MM.1S (cell line): Measurements from ENCODE around the gene PIGU.

Source experiments
- DNase-seq: peaks from one replicate; pipeline ENCODE4 v3.0.0-alpha.2; 2015
- H2AFZ ChIP-seq: fragments of 300-600 bp; sonication (generic); 2 replicates; pipeline ENCODE4 v1.6.0; 2016; ENCODE audit warnings: antibody characterized with exemption, low read length
- H3F3A ChIP-seq: fragments of 300-600 bp; sonication (generic); 2 replicates; pipeline ENCODE4 v1.6.1; 2016; ENCODE audit warnings: mild to moderate bottlenecking, antibody characterized with exemption, low read length, moderate library complexity, mixed read lengths; ENCODE audit not compliant: insufficient read depth
- H3K27ac ChIP-seq: fragments of 300-600 bp; sonication (generic); 2 replicates; pipeline ENCODE4 v1.5.1; 2016; ENCODE audit warnings: mild to moderate bottlenecking, low read length
- H3K27me3 ChIP-seq: fragments of 300-600 bp; sonication (generic); replicated peaks from 2 replicates; pipeline ENCODE4 v1.6.0; 2016; ENCODE audit warnings: low read length; ENCODE audit not compliant: insufficient read depth
- H3K36me3 ChIP-seq: fragments of 300-600 bp; sonication (generic); replicated peaks from 2 replicates; pipeline ENCODE4 v1.6.1; 2016; ENCODE audit warnings: mild to moderate bottlenecking, low read length, mixed read lengths; ENCODE audit not compliant: insufficient read depth
- H3K4me1 ChIP-seq: fragments of 300-600 bp; sonication (generic); 2 replicates; pipeline ENCODE4 v1.6.1; 2016; ENCODE audit warnings: low read length, mixed read lengths
- H3K4me2 ChIP-seq: fragments of 300-600 bp; sonication (generic); 2 replicates; pipeline ENCODE4 v1.6.0; 2016; ENCODE audit warnings: low read depth, low read length
- H3K4me3 ChIP-seq: fragments of 300-600 bp; sonication (generic); 2 replicates; pipeline ENCODE4 v1.5.1; 2016; ENCODE audit warnings: low read length, mixed read lengths
- H3K79me2 ChIP-seq: fragments of 300-600 bp; sonication (generic); 2 replicates; pipeline ENCODE4 v1.6.1; 2016; ENCODE audit warnings: mixed run types, low read length, mixed read lengths
- H3K9ac ChIP-seq: fragments of 300-600 bp; sonication (generic); 2 replicates; pipeline ENCODE4 v1.6.1; 2016; ENCODE audit warnings: low read length, mixed read lengths
- H3K9me2 ChIP-seq: fragments of 300-600 bp; sonication (generic); replicated peaks from 2 replicates; pipeline ENCODE4 v1.6.1; 2016; ENCODE audit warnings: mild to moderate bottlenecking, low read length, mixed read lengths; ENCODE audit not compliant: insufficient read depth
- H3K9me3 ChIP-seq: fragments of 300-600 bp; sonication (generic); replicated peaks from 2 replicates; pipeline ENCODE4 v1.6.1; 2016; ENCODE audit warnings: mild to moderate bottlenecking, low read length, mixed read lengths; ENCODE audit not compliant: insufficient read depth
- H4K20me1 ChIP-seq: fragments of 300-600 bp; sonication (generic); 2 replicates; pipeline ENCODE4 v1.6.1; 2016; ENCODE audit warnings: mild to moderate bottlenecking, low read length, moderate library complexity, mixed read lengths; ENCODE audit not compliant: insufficient read depth
- EZH2 ChIP-seq: fragments of 300-600 bp; sonication (generic); optimal IDR thresholded peaks from 2 replicates; pipeline ENCODE3; 2017; ENCODE audit warnings: low read depth, mild to moderate bottlenecking, antibody characterized with exemption, low read length, mixed read lengths
- EZH2phosphoT487 ChIP-seq: fragments of 300-600 bp; sonication (generic); IDR thresholded peaks from 2 replicates; pipeline ENCODE4 v1.6.1; 2018; ENCODE audit warnings: antibody characterized with exemption, low read length
- TF ChIP-seq, protein P1 (sequence below): fragments of 300-600 bp; sonication (generic); IDR thresholded peaks from 2 replicates; pipeline ENCODE4 v1.5.1; 2016; ENCODE audit warnings: antibody characterized with exemption, low read length, mixed read lengths

PIGU gene

DNA sequence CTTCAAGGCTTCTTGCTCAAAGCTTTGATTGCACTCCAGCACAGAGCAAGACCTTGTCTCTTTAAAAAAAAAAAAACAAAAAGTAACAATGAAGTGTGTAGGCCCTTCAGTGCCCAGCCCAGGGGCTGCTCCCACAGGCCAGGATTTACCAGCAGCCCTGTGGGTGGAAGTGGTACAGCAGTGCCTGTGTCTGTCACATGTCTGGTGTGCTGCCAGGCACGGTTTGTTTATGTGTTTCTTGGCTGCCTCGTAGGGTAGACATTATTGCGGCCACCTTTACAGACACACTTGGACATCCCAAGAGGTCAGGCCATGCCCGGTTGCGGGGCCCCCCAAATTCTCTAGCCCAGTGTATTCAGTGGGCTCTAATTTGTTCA, 148.0 kb downstream of the PIGU start:
- Histone ChIP-seq H3K4me1 (no peaks in the 10 kb centered on the region), H3K9me3 (no peaks in the 10 kb centered on the region), H3F3A (peaks cover 3% of the 10 kb centered on the region; the same call in 1 of the 2 replicates), H3K27me3 (no peaks in the 10 kb centered on the region), H3K36me3 (0 out of 2 replicates have a peak, but pooled peaks cover 11% of the 10 kb centered on the region), H3K9me2 (no peaks in the 10 kb centered on the region), H3K9ac (no peak overlapping the region), H3K79me2 (peaks cover 59% of the 10 kb centered on the region), H3K4me2 (no peak overlapping the region), H4K20me1 (no peaks in the 10 kb centered on the region; the same call in 1 of the 2 replicates), H2AFZ (no peak overlapping the region), H3K27ac (no peak overlapping the region), H3K4me3 (no peak overlapping the region)
- no peak for DNase-seq
- TF ChIP-seq, protein P1, sequence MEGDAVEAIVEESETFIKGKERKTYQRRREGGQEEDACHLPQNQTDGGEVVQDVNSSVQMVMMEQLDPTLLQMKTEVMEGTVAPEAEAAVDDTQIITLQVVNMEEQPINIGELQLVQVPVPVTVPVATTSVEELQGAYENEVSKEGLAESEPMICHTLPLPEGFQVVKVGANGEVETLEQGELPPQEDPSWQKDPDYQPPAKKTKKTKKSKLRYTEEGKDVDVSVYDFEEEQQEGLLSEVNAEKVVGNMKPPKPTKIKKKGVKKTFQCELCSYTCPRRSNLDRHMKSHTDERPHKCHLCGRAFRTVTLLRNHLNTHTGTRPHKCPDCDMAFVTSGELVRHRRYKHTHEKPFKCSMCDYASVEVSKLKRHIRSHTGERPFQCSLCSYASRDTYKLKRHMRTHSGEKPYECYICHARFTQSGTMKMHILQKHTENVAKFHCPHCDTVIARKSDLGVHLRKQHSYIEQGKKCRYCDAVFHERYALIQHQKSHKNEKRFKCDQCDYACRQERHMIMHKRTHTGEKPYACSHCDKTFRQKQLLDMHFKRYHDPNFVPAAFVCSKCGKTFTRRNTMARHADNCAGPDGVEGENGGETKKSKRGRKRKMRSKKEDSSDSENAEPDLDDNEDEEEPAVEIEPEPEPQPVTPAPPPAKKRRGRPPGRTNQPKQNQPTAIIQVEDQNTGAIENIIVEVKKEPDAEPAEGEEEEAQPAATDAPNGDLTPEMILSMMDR, result no peak
- TF ChIP-seq EZH2phosphoT487 (no peak), EZH2 (no peak)

DNA sequence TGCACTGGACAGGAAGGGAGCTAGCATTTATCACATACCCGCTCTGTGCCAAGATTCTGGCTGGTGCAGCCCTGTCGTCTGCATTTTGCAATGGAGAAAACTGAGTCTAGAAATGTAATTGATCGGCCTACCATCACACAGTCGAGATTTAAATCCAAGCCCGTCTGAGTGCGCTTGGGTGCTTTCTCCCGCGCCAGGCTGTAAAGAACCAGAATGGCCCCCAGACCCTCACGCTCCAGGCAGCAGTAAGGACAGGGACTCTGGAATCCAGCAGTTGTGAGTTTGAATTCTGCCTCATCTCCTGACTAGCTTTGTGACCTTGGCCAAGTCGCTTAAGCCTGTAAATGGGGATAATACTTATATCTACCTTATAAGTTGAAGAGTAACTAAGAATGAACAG, 149.9 kb downstream of the PIGU start:
- Histone ChIP-seq H3F3A (peaks cover 7% of the 10 kb centered on the region; the same call in 1 of the 2 replicates), H3K4me3 (no peak overlapping the region), H3K27me3 (no peaks in the 10 kb centered on the region), H3K9me2 (no peaks in the 10 kb centered on the region), H3K9me3 (no peaks in the 10 kb centered on the region), H3K9ac (no peak overlapping the region), H3K27ac (no peak overlapping the region), H3K4me1 (peaks cover 9% of the 10 kb centered on the region; the same call in 1 of the 2 replicates), H3K4me2 (no peak overlapping the region), H2AFZ (no peak overlapping the region), H3K79me2 (peaks cover 67% of the 10 kb centered on the region), H3K36me3 (0 out of 2 replicates have a peak, but pooled peaks cover 11% of the 10 kb centered on the region), H4K20me1 (peaks cover 5% of the 10 kb centered on the region; the same call in 1 of the 2 replicates)
- no peak for TF ChIP-seq EZH2phosphoT487
- TF ChIP-seq, protein P1, result no peak
- TF ChIP-seq EZH2, result no peak
- DNase-seq, result no peak

DNA sequence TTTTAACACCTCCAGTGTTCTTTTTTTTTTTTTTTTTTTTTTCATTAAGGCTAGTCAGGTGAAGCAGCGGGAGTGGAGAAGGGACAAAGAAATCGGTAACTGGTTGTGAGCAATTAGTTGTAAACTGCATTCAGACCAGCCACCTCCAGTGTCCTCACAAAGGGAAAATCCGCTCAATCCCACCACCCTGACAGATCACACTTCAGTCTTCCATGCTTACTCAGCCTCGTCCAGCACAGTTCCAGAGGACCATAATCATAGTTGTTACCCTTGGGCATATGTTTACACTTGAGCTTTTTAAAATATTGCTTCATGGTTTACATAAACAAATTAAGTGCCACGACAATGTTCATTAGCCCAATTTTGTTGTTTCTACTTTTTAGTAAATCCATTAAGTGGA, 150.4 kb downstream of the PIGU start:
- H3K9me2 ChIP-seq, result no peaks in the 10 kb centered on the region
- no peak overlapping the region for H3K4me3 ChIP-seq
- no peak for TF ChIP-seq EZH2phosphoT487
- TF ChIP-seq, protein P1, result no peak
- TF ChIP-seq EZH2, result no peak
- no peak overlapping the region for H3K4me2 ChIP-seq
- H3K4me1 ChIP-seq, result peaks cover 9% of the 10 kb centered on the region; the same call in 1 of the 2 replicates
- DNase-seq, result no peak
- no peak overlapping the region for H2AFZ ChIP-seq
- no peak overlapping the region for H3K9ac ChIP-seq
- peaks cover 5% of the 10 kb centered on the region; the same call in 1 of the 2 replicates for H4K20me1 ChIP-seq
- no peak overlapping the region for H3K27ac ChIP-seq
- H3K36me3 ChIP-seq, result 0 out of 2 replicates have a peak, but pooled peaks cover 11% of the 10 kb centered on the region
- no peaks in the 10 kb centered on the region for H3K27me3 ChIP-seq
- peaks cover 7% of the 10 kb centered on the region; the same call in 1 of the 2 replicates for H3F3A ChIP-seq
- peaks cover 68% of the 10 kb centered on the region for H3K79me2 ChIP-seq
- no peaks in the 10 kb centered on the region for H3K9me3 ChIP-seq
